ENCODE results near the gene CACNB1. TPM values are rescaled to one million over a fixed set of nuclear protein-coding genes. Genes with fewer than 3 reads are reported as not detected.

The CACNB1 gene
- total and polyA plus RNA-seq, 2 of the 13 experiments (the other 11 are each of a cell fraction or from before 2014, with no cell fraction given), result 0.75 to 1.5 TPM

GRCh38 chr17:39244600-39245570 is 47.4 kb upstream of the CACNB1 start (continued):
- peak; percentile 61 for TF ChIP-seq ZBTB4 (CRISPR knock-in tag; IDR thresholded peaks at IDR 0.05; ENCODE audit: borderline replicate concordance)
- TF ChIP-seq SALL1 (CRISPR knock-in tag; IDR thresholded peaks at IDR 0.05), result peak; percentile 53
- no peak for TF ChIP-seq KLF13 (CRISPR knock-in tag; IDR thresholded peaks at IDR 0.05)
- TF ChIP-seq ZBTB8A (CRISPR knock-in tag; IDR thresholded peaks at IDR 0.05; ENCODE audit: borderline replicate concordance, low read depth), result no peak
- no peak for TF ChIP-seq ZNF274 (CRISPR knock-in tag; IDR thresholded peaks at IDR 0.05)
- TF ChIP-seq AFF4 (CRISPR knock-in tag; IDR thresholded peaks at IDR 0.05), result no peak
- TF ChIP-seq TARDBP (CRISPR knock-in tag; IDR thresholded peaks at IDR 0.05), result peak; percentile 30; the same call in 1 of the 2 replicates
- TF ChIP-seq ZBTB44 (CRISPR knock-in tag; IDR thresholded peaks at IDR 0.05), result 0 out of 2 replicates have a peak, but pooled peaks have one; percentile 36
- no peak for TF ChIP-seq ZNF784 (CRISPR knock-in tag; IDR thresholded peaks at IDR 0.05; ENCODE audit: borderline replicate concordance)
- no peak for TF ChIP-seq NFYC (CRISPR knock-in tag; IDR thresholded peaks at IDR 0.05)
- TF ChIP-seq ZNF446 (CRISPR knock-in tag; IDR thresholded peaks at IDR 0.05), result no peak
- no peak for TF ChIP-seq NFE2L2 (IDR thresholded peaks at IDR 0.05; ENCODE audit: low read length)
- no peak for TF ChIP-seq MTERF4 (CRISPR knock-in tag; IDR thresholded peaks at IDR 0.05)
- TF ChIP-seq ISX (CRISPR knock-in tag; conservative IDR thresholded peaks at IDR 0.05), result no peak
- TF ChIP-seq NAIF1 (CRISPR knock-in tag; IDR thresholded peaks at IDR 0.05; ENCODE audit: borderline replicate concordance), result no peak
- no peak for TF ChIP-seq ZNF143 (CRISPR knock-in tag; IDR thresholded peaks at IDR 0.05)
- TF ChIP-seq ZNF737 (CRISPR knock-in tag; IDR thresholded peaks at IDR 0.05; ENCODE audit: borderline replicate concordance), result no peak
- TF ChIP-seq SMAD3 (CRISPR knock-in tag; IDR thresholded peaks at IDR 0.05), result 0 out of 2 replicates have a peak, but pooled peaks have one; percentile 67
